GM20000 (cell line): ENCODE results near the gene KRT9.
"Not testable (repeated sequence)": the region's sequence is repeated elsewhere in the genome, so short reads cannot be mapped to it uniquely, and the experiment has no call there.

Source experiments
- DNase-seq: peaks from one replicate; pipeline ENCODE4 v3.0.0; 2012; ENCODE audit warnings: low spot score
- TF ChIP-seq, protein P1 (sequence below): IDR thresholded peaks from 2 replicates; pipeline ENCODE4 v1.5.1; 2012; ENCODE audit warnings: mild to moderate bottlenecking, control low read depth; ENCODE audit errors: extremely low read depth, missing control alignments

The KRT9 gene

DNA sequence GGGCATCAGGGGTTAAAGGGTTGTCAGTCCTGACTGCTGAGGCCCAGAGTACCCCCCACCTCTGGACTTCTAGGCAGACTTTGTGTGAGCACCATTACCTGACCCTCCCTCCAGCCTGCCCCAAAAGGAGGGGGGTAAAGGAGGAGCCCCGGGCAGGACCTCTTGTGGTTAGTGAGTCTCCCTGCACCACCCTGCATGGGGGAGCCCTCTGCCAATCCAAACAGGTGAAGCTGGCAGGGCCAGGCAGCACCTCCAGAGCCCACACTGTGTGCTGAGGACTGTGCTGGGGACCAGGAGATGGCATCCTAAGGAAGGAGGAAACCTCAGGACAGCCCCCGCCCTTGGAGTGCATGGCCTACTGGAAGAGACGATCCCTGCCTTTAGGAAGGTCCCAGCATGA is 17.4 kb upstream of the KRT9 start:
- TF ChIP-seq, protein P1, sequence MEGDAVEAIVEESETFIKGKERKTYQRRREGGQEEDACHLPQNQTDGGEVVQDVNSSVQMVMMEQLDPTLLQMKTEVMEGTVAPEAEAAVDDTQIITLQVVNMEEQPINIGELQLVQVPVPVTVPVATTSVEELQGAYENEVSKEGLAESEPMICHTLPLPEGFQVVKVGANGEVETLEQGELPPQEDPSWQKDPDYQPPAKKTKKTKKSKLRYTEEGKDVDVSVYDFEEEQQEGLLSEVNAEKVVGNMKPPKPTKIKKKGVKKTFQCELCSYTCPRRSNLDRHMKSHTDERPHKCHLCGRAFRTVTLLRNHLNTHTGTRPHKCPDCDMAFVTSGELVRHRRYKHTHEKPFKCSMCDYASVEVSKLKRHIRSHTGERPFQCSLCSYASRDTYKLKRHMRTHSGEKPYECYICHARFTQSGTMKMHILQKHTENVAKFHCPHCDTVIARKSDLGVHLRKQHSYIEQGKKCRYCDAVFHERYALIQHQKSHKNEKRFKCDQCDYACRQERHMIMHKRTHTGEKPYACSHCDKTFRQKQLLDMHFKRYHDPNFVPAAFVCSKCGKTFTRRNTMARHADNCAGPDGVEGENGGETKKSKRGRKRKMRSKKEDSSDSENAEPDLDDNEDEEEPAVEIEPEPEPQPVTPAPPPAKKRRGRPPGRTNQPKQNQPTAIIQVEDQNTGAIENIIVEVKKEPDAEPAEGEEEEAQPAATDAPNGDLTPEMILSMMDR: no peak
- no peak for DNase-seq

DNA sequence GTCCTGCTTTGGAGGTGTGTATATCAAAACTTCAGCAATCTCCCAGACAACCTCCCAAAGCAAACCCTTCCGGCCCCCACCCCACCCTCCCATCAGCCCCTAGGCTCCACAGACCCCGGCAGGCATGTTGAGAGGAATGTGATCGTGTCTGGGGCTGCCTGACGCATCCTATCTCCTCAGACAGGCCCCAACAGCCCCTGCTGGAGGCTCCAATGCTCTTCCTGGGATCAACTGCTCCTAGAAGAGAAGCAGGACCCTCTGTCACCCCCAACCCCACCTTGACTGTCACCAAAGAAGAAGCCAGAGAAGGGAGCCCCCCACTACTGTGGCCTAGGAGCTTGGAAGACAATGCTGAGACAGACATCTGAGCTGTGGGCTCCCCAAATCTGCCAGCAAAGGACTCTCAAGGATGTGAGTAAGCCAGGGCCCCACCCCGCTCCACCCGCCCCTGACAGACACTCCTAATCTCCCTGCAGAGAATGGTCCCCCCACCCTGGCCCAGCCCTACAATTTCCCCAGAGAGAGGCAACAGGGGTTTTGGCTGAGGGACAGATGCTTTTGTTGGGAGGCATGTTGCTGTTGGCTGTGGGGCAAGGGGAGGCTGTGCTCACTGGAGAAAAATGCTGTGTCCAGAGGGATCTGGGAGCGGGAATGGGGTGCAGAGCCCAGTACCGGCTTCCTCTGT is 16.4 kb upstream of the KRT9 start:
- TF ChIP-seq, protein P1: no peak
- no peak for DNase-seq

DNA sequence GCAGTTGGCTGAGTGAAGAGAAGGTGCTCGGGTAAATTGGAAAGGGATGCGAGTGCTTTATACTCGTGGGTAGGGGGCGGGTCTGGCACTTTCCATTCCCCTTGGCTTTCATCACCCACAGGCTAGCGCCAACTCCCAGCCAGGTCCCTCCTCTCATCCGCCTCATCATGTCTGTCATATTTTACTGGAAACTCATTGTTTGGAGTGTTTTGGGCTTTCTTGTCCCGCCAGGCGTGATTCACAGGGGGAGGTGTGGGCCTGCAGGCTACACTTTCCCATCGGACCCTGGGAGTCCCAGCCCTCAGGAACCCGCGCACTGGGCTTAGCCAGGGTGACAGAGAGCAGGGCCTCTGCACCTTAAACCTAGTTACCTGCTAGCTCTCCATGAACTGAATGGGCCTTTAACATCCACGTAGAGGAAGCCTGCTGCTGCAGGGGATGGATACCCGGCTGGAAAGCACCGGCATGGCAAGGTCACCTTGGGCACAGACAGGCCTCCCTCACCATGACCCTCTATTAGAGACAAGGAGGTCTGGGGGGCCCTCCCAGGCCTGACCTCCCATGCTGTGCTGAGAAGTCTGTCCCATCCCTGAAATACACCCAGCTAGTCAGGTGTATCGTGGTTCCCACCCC is 15.1 kb upstream of the KRT9 start, which contains the start of gene KRT14:
KRT14 (minus strand) TSS at position 33 of the 633 bp plus-strand sequence. CDS start 61 bp downstream, outside the sequence.
- DNase-seq: no peak
- TF ChIP-seq, protein P1: no peak

DNA sequence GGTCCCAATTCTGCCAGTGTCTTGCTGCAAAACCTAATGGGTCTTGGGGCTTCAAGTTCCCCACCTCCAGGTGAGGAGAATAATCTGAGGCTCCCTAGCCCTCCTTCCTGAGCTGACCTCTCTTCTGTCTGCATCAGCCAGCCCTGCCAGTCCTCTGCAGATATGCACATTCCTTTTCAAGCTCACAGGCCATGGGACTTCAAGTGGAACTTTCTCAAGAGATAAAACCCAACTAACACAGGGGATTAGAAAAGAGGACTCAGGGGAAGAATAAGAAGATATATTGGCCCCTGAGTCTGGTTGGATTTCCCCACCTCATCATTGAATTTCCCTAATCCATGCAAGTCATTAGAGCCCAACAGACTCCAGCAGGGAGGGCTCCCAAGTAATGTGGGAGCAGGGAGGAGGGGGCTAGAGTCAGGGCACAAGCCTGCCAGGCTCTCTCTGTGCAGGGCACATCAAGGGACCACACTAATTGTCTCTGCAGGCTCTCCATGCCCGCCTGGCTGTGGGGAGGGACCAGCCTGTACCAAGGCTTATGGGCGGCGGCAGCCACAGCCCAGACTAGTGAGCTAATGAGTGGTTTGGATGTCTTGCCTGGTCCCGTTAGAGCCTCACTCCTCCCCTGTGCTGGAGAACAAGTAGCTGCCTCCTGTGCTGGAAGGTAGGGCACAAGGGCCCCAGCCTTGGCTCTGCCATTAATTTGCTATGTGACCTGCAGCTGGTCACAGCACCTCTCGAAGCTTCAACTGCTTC is 13.6 kb upstream of the KRT9 start:
- TF ChIP-seq, protein P1: no peak
- DNase-seq: no peak

DNA sequence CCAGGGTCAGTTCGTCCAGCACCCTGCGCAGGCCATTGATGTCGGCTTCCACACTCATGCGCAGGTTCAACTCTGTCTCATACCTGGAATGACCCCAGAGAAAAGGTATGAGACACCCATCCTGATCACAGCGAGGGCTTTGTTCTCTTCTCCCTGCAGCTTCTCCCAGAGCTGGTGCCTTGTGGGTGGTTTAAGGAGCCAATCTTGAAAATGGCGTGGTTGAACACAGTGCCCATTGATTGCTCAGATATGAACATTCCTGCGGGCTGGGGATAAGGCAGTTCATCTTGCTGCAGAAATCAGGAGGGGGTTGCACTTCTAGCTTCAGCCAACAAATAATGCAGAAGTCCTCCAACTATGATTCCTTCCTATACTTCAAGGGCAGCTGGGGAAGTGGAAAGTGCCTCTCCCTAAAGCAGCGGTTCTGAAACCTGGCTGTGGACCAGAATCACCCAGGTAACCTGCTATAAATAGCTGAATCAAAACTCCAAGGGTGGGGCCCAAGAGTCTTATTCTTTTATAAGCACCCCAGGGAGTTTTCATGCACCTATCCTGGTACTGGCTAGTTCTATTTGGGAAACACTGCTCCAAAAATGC is 12.6 kb upstream of the KRT9 start:
- DNase-seq: not testable (repeated sequence)

DNA sequence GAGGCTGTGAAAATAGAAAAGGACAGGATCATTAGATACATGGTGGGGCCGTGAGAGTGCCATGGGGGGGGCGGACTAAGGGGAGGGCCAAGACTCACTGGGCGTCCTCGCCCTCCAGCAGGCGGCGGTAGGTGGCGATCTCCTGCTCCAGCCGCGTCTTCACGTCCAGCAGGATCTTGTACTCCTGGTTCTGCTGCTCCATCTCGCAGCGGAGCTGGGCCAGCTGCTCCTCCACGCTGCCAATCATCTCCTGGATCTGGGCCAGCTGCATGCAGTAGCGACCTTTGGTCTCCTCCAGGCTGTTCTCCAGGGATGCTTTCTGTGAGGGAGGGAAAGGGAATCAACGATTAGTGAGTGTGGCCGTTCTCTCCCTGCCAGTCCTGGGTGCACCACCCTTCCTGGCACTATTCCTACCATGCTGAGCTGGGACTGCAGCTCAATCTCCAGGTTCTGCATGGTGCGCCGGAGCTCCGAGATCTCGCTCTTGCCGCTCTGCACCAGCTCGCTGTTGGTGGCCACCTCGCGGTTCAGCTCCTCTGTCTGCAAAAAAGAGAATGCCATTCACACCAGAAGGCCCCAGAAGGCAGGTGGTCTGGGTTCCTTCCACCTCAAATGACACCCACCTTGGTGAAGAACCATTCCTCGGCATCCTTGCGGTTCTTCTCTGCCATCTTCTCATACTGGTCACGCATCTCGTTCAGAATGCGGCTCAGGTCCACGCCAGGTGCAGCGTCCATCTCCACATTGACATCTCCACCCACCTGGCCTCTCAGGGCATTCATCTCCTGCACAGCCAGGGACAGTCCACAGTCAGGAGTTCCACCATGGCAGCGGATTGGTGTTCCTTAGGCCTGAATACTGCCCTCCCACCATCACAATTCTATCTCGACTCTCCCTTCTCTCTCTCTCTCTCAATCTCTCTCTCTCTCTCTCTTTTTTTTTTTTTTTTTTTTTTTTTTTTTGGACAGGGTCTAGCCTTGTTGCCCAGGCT is 11.6 kb upstream of the KRT9 start:
- TF ChIP-seq, protein P1: no peak
- DNase-seq: no peak

DNA sequence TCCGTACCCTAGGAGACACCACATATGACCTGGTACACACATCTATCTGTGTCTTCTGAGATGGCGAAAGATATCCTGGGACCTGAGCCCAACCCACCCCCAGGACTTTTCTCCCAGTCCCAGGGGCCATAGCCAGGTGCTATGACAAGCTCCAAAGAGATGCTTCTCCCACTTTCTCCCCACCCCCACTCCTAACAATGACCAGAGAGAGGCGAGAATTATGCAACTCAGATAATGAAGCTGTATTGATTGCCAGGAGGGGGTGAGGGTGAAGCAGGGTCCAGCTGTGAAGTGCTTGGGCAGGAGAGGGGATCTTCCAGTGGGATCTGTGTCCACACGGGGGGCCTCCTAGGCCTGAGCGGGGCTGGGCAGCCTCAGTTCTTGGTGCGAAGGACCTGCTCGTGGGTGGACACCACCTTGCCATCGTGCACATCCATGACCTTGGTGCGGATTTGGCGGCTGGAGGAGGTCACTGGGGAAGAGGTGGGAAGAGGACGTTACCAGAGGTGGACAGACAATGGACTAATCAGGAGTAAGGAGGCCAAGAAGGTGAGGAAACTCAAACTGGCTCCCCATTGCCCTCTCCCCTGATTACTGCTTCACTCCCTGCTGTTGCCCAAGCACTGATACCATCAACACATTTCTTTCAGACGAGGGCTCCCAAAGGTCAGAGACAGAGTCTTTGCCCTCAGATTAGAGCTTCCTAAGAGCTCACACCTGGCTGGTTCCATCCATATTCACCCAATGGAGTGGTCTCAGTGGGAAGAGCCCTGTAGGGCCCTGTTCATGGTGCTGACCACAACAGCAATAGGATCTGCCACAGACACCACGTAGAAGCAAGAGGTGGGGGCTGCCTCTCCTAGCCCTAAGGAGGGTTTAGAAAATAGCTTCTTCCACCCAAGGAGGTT is 10.5 kb upstream of the KRT9 start:
- not testable (repeated sequence) for DNase-seq
